Brain microvascular endothelial cell (primary cell): Measurements from ENCODE around the gene CAMK1G.

Source experiments
- DNase-seq: peaks from one replicate; pipeline ENCODE4 v3.0.0-alpha.2; 2020
- H3K27ac ChIP-seq: fragments of 250-450 bp; sonication (Bioruptor Pico); 2 replicates; pipeline ENCODE4 v1.5.1; 2020; ENCODE audit warnings: mild to moderate bottlenecking, moderate library complexity
- H3K27me3 ChIP-seq: fragments of 250-450 bp; sonication (Bioruptor Pico); replicated peaks from 2 replicates; pipeline ENCODE4 v1.5.1; 2020; ENCODE audit warnings: mild to moderate bottlenecking
- H3K36me3 ChIP-seq: fragments of 250-450 bp; sonication (Bioruptor Pico); replicated peaks from 2 replicates; pipeline ENCODE4 v1.5.1; 2020; ENCODE audit warnings: mild to moderate bottlenecking
- H3K4me3 ChIP-seq: 2 replicates; pipeline ENCODE4 v1.5.1; 2011; ENCODE audit warnings: low read depth, mild to moderate bottlenecking, control low read depth, low read length, moderate library complexity
- in situ Hi-C: cut with HindIII; loops from 2 replicates; pipeline ENCODE4 v1.10.0; 2017; ENCODE audit warnings: low sequenced_read_pairs, low pct_ligation_motif_present
- TF ChIP-seq, protein P1 (sequence below): IDR thresholded peaks from 2 replicates; pipeline ENCODE4 v1.5.1; 2011; ENCODE audit warnings: low read depth, mild to moderate bottlenecking, moderate library complexity, low read length, control low read depth, inconsistent platforms; ENCODE audit errors: missing control alignments

Gene CAMK1G

DNA sequence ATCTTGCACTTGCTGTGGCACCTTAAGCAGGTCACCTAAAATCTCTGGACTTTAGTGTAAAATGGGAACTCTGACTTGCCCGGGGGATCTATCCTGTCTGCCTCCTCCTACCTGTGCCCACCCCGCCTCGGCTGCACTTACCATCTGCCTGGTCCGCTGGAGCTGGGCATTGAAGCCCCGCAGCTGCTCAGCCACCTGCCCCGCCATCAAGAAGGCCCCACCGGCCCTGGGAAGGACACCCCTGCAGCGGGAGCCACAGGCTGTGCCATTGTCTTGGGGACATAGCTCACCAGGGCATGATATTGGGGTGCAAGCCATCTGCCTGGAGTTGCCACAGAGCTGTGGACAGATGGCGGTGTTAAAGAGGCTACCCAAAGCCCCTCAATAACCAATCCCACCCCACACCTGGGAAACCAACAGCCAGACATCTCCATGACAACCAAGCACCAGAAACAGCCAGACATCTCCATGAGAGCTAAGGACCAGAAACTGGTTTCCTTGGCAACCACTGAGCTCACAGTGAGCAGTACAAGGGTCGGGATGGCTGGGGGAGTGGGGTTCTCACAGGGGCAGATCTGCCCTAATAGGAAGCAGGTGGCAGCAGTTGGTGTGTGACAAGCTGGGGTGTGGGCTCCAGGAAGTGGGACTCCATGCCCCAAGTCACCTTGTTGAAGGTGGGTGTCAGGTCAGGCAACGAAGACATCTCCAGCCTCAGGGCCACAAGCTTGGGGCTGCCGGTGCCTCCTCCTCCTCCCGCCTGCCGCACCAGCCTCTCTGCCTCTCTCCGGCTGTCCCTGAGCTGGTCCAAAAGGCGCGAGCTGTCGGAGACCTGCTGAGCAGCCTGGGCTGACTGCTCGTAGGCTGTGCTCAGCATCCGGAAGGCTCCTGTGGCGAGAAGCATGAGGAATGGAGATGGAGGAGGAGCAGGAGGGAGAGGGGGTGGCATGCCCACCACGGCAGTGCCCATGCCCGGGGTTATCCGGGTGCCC is 39.6 kb downstream of the CAMK1G start:
- DNase-seq: no peak
- in situ Hi-C loops: no loop called here
- Histone ChIP-seq H3K36me3 (no peaks in the 10 kb centered on the region), H3K27me3 (no peaks in the 10 kb centered on the region), H3K27ac (no peak overlapping the region), H3K4me3 (no peak overlapping the region)
- TF ChIP-seq, protein P1, sequence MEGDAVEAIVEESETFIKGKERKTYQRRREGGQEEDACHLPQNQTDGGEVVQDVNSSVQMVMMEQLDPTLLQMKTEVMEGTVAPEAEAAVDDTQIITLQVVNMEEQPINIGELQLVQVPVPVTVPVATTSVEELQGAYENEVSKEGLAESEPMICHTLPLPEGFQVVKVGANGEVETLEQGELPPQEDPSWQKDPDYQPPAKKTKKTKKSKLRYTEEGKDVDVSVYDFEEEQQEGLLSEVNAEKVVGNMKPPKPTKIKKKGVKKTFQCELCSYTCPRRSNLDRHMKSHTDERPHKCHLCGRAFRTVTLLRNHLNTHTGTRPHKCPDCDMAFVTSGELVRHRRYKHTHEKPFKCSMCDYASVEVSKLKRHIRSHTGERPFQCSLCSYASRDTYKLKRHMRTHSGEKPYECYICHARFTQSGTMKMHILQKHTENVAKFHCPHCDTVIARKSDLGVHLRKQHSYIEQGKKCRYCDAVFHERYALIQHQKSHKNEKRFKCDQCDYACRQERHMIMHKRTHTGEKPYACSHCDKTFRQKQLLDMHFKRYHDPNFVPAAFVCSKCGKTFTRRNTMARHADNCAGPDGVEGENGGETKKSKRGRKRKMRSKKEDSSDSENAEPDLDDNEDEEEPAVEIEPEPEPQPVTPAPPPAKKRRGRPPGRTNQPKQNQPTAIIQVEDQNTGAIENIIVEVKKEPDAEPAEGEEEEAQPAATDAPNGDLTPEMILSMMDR: no peak

DNA sequence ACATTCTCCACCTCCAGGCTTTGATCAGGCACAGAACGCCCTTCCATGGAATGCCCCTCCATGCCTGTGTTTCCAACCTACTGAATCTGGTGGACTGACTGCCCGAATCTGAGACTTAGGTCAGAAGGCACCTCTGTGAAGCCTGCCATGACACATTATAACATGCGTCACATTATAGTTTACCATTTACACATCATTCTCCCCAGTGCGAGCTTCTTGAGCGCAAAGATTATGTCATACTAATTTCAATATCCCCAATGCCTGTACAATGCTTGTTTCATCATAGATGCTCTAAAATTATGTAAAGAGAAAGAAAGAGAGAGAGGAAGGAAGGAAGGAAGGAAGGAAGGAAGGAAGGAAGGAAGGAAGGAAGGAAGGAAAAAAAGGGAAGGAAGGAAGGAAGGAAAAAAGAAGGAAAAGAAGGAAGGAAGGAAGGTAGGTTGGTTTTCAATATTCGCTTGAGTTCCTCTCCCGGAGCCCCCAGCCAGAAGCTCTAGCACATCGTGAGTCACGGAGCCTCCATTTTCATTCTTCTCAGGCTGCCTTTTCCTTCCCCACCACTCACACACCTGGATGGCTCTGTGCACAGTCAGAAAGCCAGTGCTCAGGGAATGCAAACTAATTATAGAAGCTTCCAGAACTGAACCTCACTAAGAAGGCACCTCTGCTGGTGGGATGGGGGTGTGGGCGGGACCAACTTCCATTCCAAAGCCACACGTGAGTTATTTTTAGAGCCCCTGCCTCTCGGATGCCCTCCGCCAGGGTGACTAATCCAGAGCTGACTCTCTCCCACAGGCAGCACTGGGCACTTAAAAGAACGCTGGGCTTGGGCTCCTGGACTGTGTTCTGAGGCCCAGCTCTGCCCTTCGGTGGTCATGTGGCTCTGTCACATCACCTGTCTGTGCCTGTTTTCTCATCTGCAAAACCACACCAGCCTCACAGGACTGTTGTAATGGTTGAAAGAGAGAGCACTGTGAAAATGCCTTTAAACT is 41.3 kb downstream of the CAMK1G start:
- Histone ChIP-seq H3K27me3 (no peaks in the 10 kb centered on the region), H3K4me3 (no peak overlapping the region), H3K27ac (no peak overlapping the region), H3K36me3 (no peaks in the 10 kb centered on the region)
- DNase-seq: no peak
- in situ Hi-C loops: no loop called here
- TF ChIP-seq, protein P1: no peak

DNA sequence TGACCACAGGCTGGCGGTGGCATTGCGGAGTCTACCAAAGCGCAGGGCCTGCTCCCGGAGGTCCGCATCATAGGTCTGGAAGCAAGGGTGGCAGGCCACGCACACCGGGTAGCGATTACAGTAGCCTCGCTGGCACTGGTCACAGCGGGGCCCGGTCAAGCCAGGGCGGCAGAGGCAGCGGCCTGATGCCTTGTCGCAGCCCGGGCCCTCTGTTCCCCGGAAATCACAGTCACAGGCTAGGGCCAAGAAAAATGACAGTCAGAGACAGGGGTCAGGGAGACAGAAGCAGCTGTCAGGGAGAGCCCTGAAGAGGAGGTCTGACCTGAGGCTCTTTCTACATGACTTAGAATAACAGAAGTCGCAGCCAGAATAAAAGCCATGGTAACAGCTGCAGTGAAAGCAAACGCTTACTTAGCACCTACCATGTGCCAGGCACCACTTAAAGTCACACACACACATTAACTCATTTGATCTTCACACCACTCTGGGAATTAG is 42.3 kb downstream of the CAMK1G start:
- no peak overlapping the region for H3K27ac ChIP-seq
- TF ChIP-seq, protein P1: no peak
- no peaks in the 10 kb centered on the region for H3K36me3 ChIP-seq
- in situ Hi-C loops: no loop called here
- no peak for DNase-seq
- no peaks in the 10 kb centered on the region for H3K27me3 ChIP-seq
- H3K4me3 ChIP-seq: no peak overlapping the region

DNA sequence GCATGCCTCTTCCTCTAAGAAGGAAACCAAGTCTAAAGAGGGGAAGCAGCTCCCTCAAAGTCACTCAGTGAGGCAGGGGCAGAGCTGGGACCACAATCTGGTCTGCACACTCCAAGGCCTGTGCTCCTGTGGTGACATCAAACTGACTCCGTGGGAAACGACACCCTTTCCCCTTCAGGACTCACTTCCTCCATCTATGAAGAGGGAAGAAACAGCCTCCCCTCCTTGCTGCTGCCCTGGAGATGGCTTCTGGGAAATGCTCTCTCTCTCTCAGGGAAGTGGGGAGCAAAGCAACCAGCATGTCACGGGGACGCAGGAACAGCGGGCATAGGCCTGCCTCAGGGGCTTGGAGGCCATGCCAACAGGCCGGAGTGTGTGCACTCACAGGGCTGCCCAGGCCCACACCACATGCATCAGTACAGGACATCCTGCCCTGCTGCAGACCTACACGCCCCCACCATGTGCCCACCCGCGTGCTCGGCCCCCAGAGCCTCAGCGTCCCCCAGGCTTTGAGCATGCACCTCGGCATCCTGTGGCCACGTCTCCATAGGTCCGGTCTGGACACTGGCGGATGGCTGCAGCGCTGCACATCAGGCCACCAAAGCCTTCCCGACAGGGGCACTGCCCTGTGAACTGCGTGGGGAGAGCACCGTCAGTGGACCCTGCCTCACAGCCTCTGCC is 43.0 kb downstream of the CAMK1G start:
- Histone ChIP-seq H3K36me3 (no peaks in the 10 kb centered on the region), H3K27ac (no peak overlapping the region), H3K4me3 (no peak overlapping the region), H3K27me3 (no peaks in the 10 kb centered on the region)
- TF ChIP-seq, protein P1: no peak
- in situ Hi-C loops: no loop called here
- DNase-seq: no peak

DNA sequence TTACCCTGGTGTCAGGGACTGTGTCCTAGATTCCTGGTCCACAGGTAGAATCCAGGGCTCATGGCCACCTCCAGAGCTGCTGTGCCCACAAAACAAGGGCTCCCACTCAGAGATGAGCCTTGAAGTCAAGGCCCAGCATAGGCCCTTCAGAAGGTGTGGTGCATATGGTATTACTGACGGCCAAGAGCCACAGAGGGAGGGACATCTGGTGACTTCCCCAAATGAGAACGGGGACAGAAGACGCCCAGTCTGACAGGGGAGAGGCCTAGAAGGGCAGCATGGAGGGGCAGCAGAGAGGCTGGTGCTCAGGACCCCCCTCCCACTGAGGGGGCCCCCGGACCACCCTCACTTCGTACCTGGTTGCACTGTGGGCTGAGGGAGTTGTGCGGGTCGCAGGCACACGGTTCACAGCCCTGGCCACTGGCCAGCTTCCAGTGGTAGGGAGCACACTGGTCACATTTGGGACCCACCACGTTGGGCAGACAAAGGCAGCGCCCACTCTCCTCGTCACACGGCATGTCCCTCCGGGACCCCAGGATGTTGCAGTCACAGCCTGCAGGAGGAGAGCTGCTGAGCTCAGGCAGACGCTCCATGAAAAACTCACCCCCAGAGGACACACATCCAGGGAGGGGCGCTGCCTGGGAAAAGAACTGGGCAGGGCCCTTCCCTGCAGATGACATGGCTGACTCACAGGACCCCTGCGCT is 43.7 kb downstream of the CAMK1G start:
- no peak overlapping the region for H3K4me3 ChIP-seq
- TF ChIP-seq, protein P1: no peak
- no peak overlapping the region for H3K27ac ChIP-seq
- H3K36me3 ChIP-seq: no peaks in the 10 kb centered on the region
- H3K27me3 ChIP-seq: no peaks in the 10 kb centered on the region
- in situ Hi-C loops: no loop called here
- DNase-seq: no peak
